ENCODE measurements around the gene RAB28. TPM values are rescaled to one million over a fixed set of nuclear protein-coding genes. Genes with fewer than 3 reads are reported as not detected.

The RAB28 gene
- total RNA-seq, 2 donors from 2014 or later, result 10.9 to 14.5 TPM

- Histone ChIP-seq H3K27ac (no peak overlapping the region), H3K36me3 (replicated peaks in 1 of 2; ENCODE audit: insufficient read depth in 1 of 2, low read depth in 2 of 2) (no peaks in the 10 kb centered on the region), H3K4me3 (no peak overlapping the region), H3K9me3 (no peaks in the 10 kb centered on the region), H3K27me3 (no peaks in the 10 kb centered on the region), H3K4me1 (no peaks in the 10 kb centered on the region)
- DNase-seq (no peak), ATAC-seq (no peak)
- intact Hi-C loops (cut with DNase I), result no loop called here
- 80 to 85% methylated on average over 2 of the region's 2 CpGs for WGBS, 2 donors
- TF ChIP-seq POLR2A (IDR thresholded peaks at IDR 0.05) (no peak), CTCF (IDR thresholded peaks at IDR 0.05) (no peak)
Measured at GRCh38 chr4:13476915-13477314, 7.2 kb downstream of the RAB28 start.

- Histone ChIP-seq H3K4me3 (no peak overlapping the region), H3K9me3 (no peaks in the 10 kb centered on the region), H3K4me1 (no peaks in the 10 kb centered on the region), H3K27ac (no peak overlapping the region), H3K36me3 (replicated peaks in 1 of 2; ENCODE audit: insufficient read depth in 1 of 2, low read depth in 2 of 2) (no peaks in the 10 kb centered on the region), H3K27me3 (no peaks in the 10 kb centered on the region)
- TF ChIP-seq POLR2A (IDR thresholded peaks at IDR 0.05) (no peak), CTCF (IDR thresholded peaks at IDR 0.05) (no peak)
- ATAC-seq (no peak), DNase-seq (no peak)
- intact Hi-C loops (cut with DNase I), result no loop called here
Measured at GRCh38 chr4:13476152-13476551, 8.0 kb downstream of the RAB28 start.

GRCh38 chr4:13471400-13471799 lies 12.7 kb downstream of the RAB28 start:
- intact Hi-C loops (cut with DNase I), result no loop called here
- Histone ChIP-seq H3K27me3 (no peaks in the 10 kb centered on the region), H3K4me3 (no peak overlapping the region), H3K27ac (no peak overlapping the region), H3K9me3 (no peaks in the 10 kb centered on the region), H3K4me1 (no peaks in the 10 kb centered on the region), H3K36me3 (replicated peaks in 1 of 2; ENCODE audit: insufficient read depth in 1 of 2, low read depth in 2 of 2) (no peaks in the 10 kb centered on the region)
- DNase-seq (no peak), ATAC-seq (no peak)
- TF ChIP-seq CTCF (IDR thresholded peaks at IDR 0.05) (no peak), POLR2A (IDR thresholded peaks at IDR 0.05) (no peak)
- WGBS, 2 donors, result 88 to 99% methylated on average over 3 of the region's 3 CpGs

GRCh38 chr4:13470379-13470778 lies 13.8 kb downstream of the RAB28 start:
- intact Hi-C loops (cut with DNase I), result no loop called here
- no peaks in the 10 kb centered on the region for H3K36me3 ChIP-seq (replicated peaks in 1 of 2; ENCODE audit: insufficient read depth in 1 of 2, low read depth in 2 of 2)
- DNase-seq, result no peak

More at GRCh38 chr4:13470379-13470778, 13.8 kb downstream of the RAB28 start:
- Histone ChIP-seq H3K4me1 (no peaks in the 10 kb centered on the region), H3K27me3 (no peaks in the 10 kb centered on the region), H3K9me3 (no peaks in the 10 kb centered on the region), H3K27ac (no peak overlapping the region), H3K4me3 (no peak overlapping the region)
- no peak for ATAC-seq
- TF ChIP-seq POLR2A (IDR thresholded peaks at IDR 0.05) (no peak), CTCF (IDR thresholded peaks at IDR 0.05) (no peak)
